BLaER1 (cell line): ENCODE data around the gene COPZ1.

Source experiments
- H3K27ac ChIP-seq: shearing (Covaris generic); formaldehyde crosslinking; 2 replicates; pipeline ENCODE4 v1.8.1; 2022
- H3K27me3 ChIP-seq: shearing (Covaris generic); formaldehyde crosslinking; 2 replicates; pipeline ENCODE4 v1.8.1; 2022
- H3K36me3 ChIP-seq: shearing (Covaris generic); formaldehyde crosslinking; 2 replicates; pipeline ENCODE4 v1.8.1; 2022
- H3K4me1 ChIP-seq: shearing (Covaris generic); formaldehyde crosslinking; 2 replicates; pipeline ENCODE4 v1.8.1; 2022
- H3K4me2 ChIP-seq: shearing (Covaris generic); formaldehyde crosslinking; 2 replicates; pipeline ENCODE4 v1.8.1; 2022
- H3K4me3 ChIP-seq: shearing (Covaris generic); formaldehyde crosslinking; 2 replicates; pipeline ENCODE4 v1.8.1; 2022
- H3K9ac ChIP-seq: shearing (Covaris generic); formaldehyde crosslinking; 2 replicates; pipeline ENCODE4 v1.8.1; 2022
- H3K9me3 ChIP-seq: shearing (Covaris generic); formaldehyde crosslinking; 2 replicates; pipeline ENCODE4 v1.8.1; 2022
- H4K20me1 ChIP-seq: shearing (Covaris generic); formaldehyde crosslinking; 2 replicates; pipeline ENCODE4 v1.8.1; 2022
- Cebpa-rat ChIP-seq: shearing (Covaris generic); IDR thresholded peaks from 2 replicates; pipeline ENCODE4 v1.8.1; 2022

The COPZ1 gene

GRCh38 chr12:54294152-54294952, 30.6 kb upstream of the COPZ1 start:
- H3K27me3 ChIP-seq, result no peaks in the 10 kb centered on the region
- H3K4me1 ChIP-seq, result peaks cover 20% of the 10 kb centered on the region
- H3K36me3 ChIP-seq, result no peaks in the 10 kb centered on the region
- no peak overlapping the region for H3K4me3 ChIP-seq
- H3K9me3 ChIP-seq, result no peaks in the 10 kb centered on the region
- H3K27ac ChIP-seq, result no peak overlapping the region
- H3K4me2 ChIP-seq, result no peak overlapping the region
- TF ChIP-seq Cebpa-rat, result no peak
- H4K20me1 ChIP-seq, result 0 out of 2 replicates have a peak, but pooled peaks cover 4% of the 10 kb centered on the region
- no peak overlapping the region for H3K9ac ChIP-seq

GRCh38 chr12:54294953-54295566, 29.9 kb upstream of the COPZ1 start:
- Histone ChIP-seq H3K27me3 (no peaks in the 10 kb centered on the region), H3K9me3 (no peaks in the 10 kb centered on the region), H4K20me1 (no peaks in the 10 kb centered on the region), H3K27ac (no peak overlapping the region), H3K4me1 (peaks cover 23% of the 10 kb centered on the region), H3K9ac (no peak overlapping the region), H3K4me2 (no peak overlapping the region), H3K36me3 (no peaks in the 10 kb centered on the region), H3K4me3 (no peak overlapping the region)
- TF ChIP-seq Cebpa-rat, result no peak

- no peaks in the 10 kb centered on the region for H3K27me3 ChIP-seq
- no peaks in the 10 kb centered on the region for H3K36me3 ChIP-seq
- peaks cover 38% of the 10 kb centered on the region for H3K4me1 ChIP-seq
- no peak overlapping the region for H3K27ac ChIP-seq
- no peak overlapping the region for H3K9ac ChIP-seq
- no peak overlapping the region for H3K4me2 ChIP-seq
- H3K9me3 ChIP-seq, result no peaks in the 10 kb centered on the region
- no peak overlapping the region for H3K4me3 ChIP-seq
- no peak for TF ChIP-seq Cebpa-rat
- H4K20me1 ChIP-seq, result no peaks in the 10 kb centered on the region
Observed at GRCh38 chr12:54296393-54297099, 28.4 kb upstream of the COPZ1 start.

- Histone ChIP-seq H3K27ac (no peak overlapping the region), H3K27me3 (no peaks in the 10 kb centered on the region), H4K20me1 (no peaks in the 10 kb centered on the region), H3K4me1 (peaks cover 61% of the 10 kb centered on the region), H3K4me3 (no peak overlapping the region), H3K9ac (no peak overlapping the region), H3K4me2 (peak overlapping the region; percentile 95), H3K9me3 (no peaks in the 10 kb centered on the region), H3K36me3 (no peaks in the 10 kb centered on the region)
- no peak for TF ChIP-seq Cebpa-rat
Observed at GRCh38 chr12:54298904-54299303, 26.0 kb upstream of the COPZ1 start.

- Histone ChIP-seq H3K4me2 (peak overlapping the region; percentile 95), H3K4me3 (peak overlapping the region; percentile 53)
Observed at GRCh38 chr12:54299515-54300224, 25.3 kb upstream of the COPZ1 start.

GRCh38 chr12:54300225-54300731, 24.7 kb upstream of the COPZ1 start:
- TF ChIP-seq Cebpa-rat, result no peak
- Histone ChIP-seq H3K36me3 (no peaks in the 10 kb centered on the region), H3K27me3 (no peaks in the 10 kb centered on the region), H4K20me1 (no peaks in the 10 kb centered on the region), H3K4me2 (peak overlapping the region; percentile 95), H3K4me3 (peak overlapping the region; percentile 53), H3K4me1 (peaks cover 74% of the 10 kb centered on the region), H3K9ac (peak overlapping the region; percentile 66), H3K27ac (peak overlapping the region; percentile 68), H3K9me3 (no peaks in the 10 kb centered on the region)

More at GRCh38 chr12:54299515-54300224, 25.3 kb upstream of the COPZ1 start:
- Histone ChIP-seq H3K9ac (peak overlapping the region; percentile 66; the same call in 1 of the 2 replicates), H3K36me3 (no peaks in the 10 kb centered on the region), H3K4me1 (peaks cover 68% of the 10 kb centered on the region), H3K27ac (peak overlapping the region; percentile 68), H3K27me3 (no peaks in the 10 kb centered on the region), H4K20me1 (no peaks in the 10 kb centered on the region), H3K9me3 (no peaks in the 10 kb centered on the region)
- TF ChIP-seq Cebpa-rat, result no peak

GRCh38 chr12:54300732-54301427, 24.1 kb upstream of the COPZ1 start, which contains the start of gene NFE2:
NFE2 (minus strand) TSS chr12:54301015; CDS start chr12:54295248, 5,767 bp downstream.
- Histone ChIP-seq H3K27ac (peak within 1 kb of the TSS; percentile 68), H3K4me3 (peak within 1 kb of the TSS; percentile 53), H3K4me2 (peak within 1 kb of the TSS; percentile 95), H3K36me3 (no peaks in the 10 kb centered on the region), H3K9ac (peak within 1 kb of the TSS; percentile 66), H3K27me3 (no peaks in the 10 kb centered on the region), H4K20me1 (no peaks in the 10 kb centered on the region), H3K9me3 (no peaks in the 10 kb centered on the region), H3K4me1 (peaks cover 80% of the 10 kb centered on the region)
- no peak for TF ChIP-seq Cebpa-rat

- Histone ChIP-seq H3K9ac (peak overlapping the region; percentile 66; the same call in 1 of the 2 replicates), H3K4me2 (peak overlapping the region; percentile 95), H3K36me3 (no peaks in the 10 kb centered on the region), H3K27ac (peak overlapping the region; percentile 68; the same call in 1 of the 2 replicates), H3K4me3 (peak overlapping the region; percentile 53), H3K4me1 (peaks cover 87% of the 10 kb centered on the region), H3K9me3 (no peaks in the 10 kb centered on the region), H3K27me3 (no peaks in the 10 kb centered on the region), H4K20me1 (no peaks in the 10 kb centered on the region)
- TF ChIP-seq Cebpa-rat, result no peak
Observed at GRCh38 chr12:54301428-54302048, 23.4 kb upstream of the COPZ1 start.
